ENCODE data around the gene ATP5F1D. TPM values are rescaled to one million over a fixed set of nuclear protein-coding genes. Genes with fewer than 3 reads are reported as not detected.

The ATP5F1D gene
- polyA plus RNA-seq, 4 donors, result 126 to 823 (median 492) TPM

DNA sequence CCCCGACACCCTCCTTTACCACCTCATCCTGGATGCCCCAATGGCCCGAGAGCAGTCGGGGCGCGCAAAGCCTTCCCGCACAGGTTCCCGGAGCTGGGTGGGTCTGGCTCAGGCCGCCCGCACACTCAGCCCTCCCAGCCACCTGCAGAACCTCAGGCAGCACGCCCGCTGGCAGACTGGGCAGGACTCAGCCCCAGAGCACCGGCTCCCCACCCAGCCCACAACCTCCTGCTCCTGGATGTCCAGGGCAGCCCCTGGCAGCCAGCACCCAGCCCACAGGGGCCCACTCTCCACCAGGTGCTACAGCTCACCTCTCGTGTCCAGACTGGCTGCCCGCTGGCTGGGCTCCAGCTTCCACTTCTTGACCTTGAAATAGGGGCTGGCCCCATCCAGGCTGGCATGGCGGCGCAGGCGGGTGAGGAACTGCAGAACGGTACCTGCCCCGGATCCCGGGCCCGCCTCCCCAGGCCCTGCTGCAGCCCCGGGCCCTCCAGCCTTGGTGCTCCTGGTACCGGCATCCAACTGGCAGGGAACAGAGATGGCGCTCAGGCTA lies 8.4 kb upstream of the ATP5F1D start:
- peaks cover 0 to 32% (median 2%) of the 10 kb centered on the region in 3 donors for H3K4me1 ChIP-seq (ENCODE audit: control insufficient read depth in 3 of 3, insufficient read depth in 2 of 3, low read depth in 1 of 3, low read length in 2 of 3)
- no peaks in the 10 kb centered on the region for H3K9me3 ChIP-seq (ENCODE audit: control insufficient read depth in 2 of 2, insufficient read depth in 1 of 2, low read depth in 1 of 2, low read length in 1 of 2)
- WGBS, 3 donors, result 33 to 75% (median 35%) methylated on average over 20 to 24 of the region's 24 CpGs
- no peak for DNase-seq
- peaks cover 0 to 20% (median 0%) of the 10 kb centered on the region in 3 donors for H3K36me3 ChIP-seq (ENCODE audit: control insufficient read depth in 3 of 3, insufficient read depth in 2 of 3, low read depth in 1 of 3, low read length in 3 of 3)
- H3K27me3 ChIP-seq (ENCODE audit: control insufficient read depth in 3 of 3, insufficient read depth in 3 of 3, low read length in 3 of 3), result peaks cover 5 to 20% (median 6%) of the 10 kb centered on the region in 3 donors
- no peak overlapping the region for H3K4me3 ChIP-seq (ENCODE audit: low read depth in 1 of 3, low read length in 3 of 3)
- FAIRE-seq, result no peak
- no peak overlapping the region for H3K27ac ChIP-seq (ENCODE audit: low read depth in 1 of 3, low read length in 2 of 3)

GRCh38 chr19:1234051-1234954 lies 7.2 kb upstream of the ATP5F1D start:
- DNase-seq, result no peak
- peaks cover 5 to 23% (median 6%) of the 10 kb centered on the region in 3 donors for H3K27me3 ChIP-seq (ENCODE audit: control insufficient read depth in 3 of 3, insufficient read depth in 3 of 3, low read length in 3 of 3)
- no peaks in the 10 kb centered on the region for H3K9me3 ChIP-seq (ENCODE audit: control insufficient read depth in 2 of 2, insufficient read depth in 1 of 2, low read depth in 1 of 2, low read length in 1 of 2)
- H3K4me3 ChIP-seq (ENCODE audit: low read depth in 1 of 3, low read length in 3 of 3), result no peak overlapping the region
- FAIRE-seq, result no peak
- H3K36me3 ChIP-seq (ENCODE audit: control insufficient read depth in 3 of 3, insufficient read depth in 2 of 3, low read depth in 1 of 3, low read length in 3 of 3), result peaks cover 0 to 19% (median 0%) of the 10 kb centered on the region in 3 donors
- peaks cover 0 to 33% (median 3%) of the 10 kb centered on the region in 3 donors for H3K4me1 ChIP-seq (ENCODE audit: control insufficient read depth in 3 of 3, insufficient read depth in 2 of 3, low read depth in 1 of 3, low read length in 2 of 3)
- 27 to 81% (median 44%) methylated on average over 36 to 45 of the region's 45 CpGs for WGBS, 3 donors
- no peak overlapping the region for H3K27ac ChIP-seq (ENCODE audit: low read depth in 1 of 3, low read length in 2 of 3)

DNA sequence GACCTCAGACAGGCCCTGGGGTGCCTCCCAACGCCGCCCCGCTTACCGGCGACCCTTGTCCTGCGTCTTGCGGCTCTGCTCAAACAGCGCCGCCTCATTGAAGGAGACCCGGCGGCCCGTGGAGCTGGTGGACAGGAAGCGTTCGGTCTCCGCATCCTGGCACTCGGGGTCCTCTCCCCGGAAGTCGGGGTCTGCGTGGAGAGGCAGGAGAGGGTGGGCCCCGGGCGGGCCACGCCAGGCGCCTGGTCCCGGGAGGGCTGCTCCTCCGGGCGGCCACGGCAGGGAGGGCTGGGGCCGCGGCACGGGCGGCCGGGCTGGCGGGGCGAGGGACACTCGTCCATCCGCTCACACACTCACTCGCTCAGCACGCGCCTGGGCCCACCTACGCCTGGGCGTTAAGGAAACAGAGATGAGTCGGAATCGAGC lies 6.6 kb upstream of the ATP5F1D start:
- Histone ChIP-seq H3K27ac (ENCODE audit: low read depth in 1 of 3, low read length in 2 of 3) (no peak overlapping the region), H3K4me1 (ENCODE audit: control insufficient read depth in 3 of 3, insufficient read depth in 2 of 3, low read depth in 1 of 3, low read length in 2 of 3) (peaks cover 0 to 37% (median 3%) of the 10 kb centered on the region in 3 donors), H3K9me3 (ENCODE audit: control insufficient read depth in 2 of 2, insufficient read depth in 1 of 2, low read depth in 1 of 2, low read length in 1 of 2) (no peaks in the 10 kb centered on the region), H3K27me3 (ENCODE audit: control insufficient read depth in 3 of 3, insufficient read depth in 3 of 3, low read length in 3 of 3) (peaks cover 5 to 23% (median 6%) of the 10 kb centered on the region in 3 donors), H3K4me3 (ENCODE audit: low read depth in 1 of 3, low read length in 3 of 3) (no peak overlapping the region), H3K36me3 (ENCODE audit: control insufficient read depth in 3 of 3, insufficient read depth in 2 of 3, low read depth in 1 of 3, low read length in 3 of 3) (peaks cover 0 to 19% (median 0%) of the 10 kb centered on the region in 3 donors)
- 52 to 87% (median 60%) methylated on average over 43 of the region's 43 CpGs for WGBS, 3 donors
- DNase-seq (no peak), FAIRE-seq (no peak)

DNA sequence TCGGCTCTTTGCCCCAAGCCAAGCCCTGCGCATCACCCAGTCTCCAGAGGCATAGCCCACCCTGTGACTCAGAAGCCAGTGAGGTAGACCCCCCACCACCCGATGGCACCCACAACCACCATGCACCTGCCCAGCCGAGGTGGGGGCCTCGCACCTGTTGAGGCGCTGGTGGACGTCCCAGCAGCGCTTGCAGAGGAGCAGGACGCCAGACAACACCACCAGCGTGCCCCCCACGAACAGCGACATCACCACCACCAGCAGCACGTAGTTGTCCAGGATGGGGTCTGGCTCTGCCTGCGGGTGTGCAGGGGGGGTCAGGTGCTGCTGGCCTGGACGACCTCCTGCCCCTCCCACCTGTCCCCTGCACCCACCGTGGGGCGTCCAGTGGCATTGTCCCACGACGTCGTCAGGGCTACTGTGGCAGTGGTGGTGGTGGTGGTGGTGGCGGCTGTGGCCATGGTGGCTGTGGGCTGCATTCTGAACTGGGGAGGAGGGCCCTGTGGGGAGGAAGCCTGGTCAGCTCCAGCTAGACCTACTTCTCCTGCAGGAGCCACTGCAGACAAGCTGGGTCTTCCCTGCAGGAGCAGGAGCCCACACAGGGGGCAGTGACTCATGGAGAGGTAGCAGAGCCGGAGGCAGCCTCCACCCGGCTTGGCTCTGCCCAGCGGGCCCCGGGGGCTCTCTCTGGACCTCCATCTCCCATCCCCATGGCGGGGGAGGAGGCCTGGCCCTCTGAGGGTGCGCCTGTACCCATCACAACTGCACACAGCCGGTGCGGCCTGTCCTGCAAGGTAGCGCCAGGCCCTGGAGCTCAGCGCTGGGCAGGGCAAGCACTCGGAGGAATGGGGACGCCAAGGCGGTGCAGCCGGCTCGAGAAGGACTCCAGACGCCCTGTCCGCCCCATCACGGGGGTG lies 5.7 kb upstream of the ATP5F1D start:
- FAIRE-seq (no peak), DNase-seq (no peak)
- H3K4me3 ChIP-seq (ENCODE audit: low read depth in 1 of 3, low read length in 3 of 3), result no peak overlapping the region
- H3K4me1 ChIP-seq (ENCODE audit: control insufficient read depth in 3 of 3, insufficient read depth in 2 of 3, low read depth in 1 of 3, low read length in 2 of 3), result peaks cover 1 to 37% (median 3%) of the 10 kb centered on the region in 3 donors
- no peak overlapping the region for H3K27ac ChIP-seq (ENCODE audit: low read depth in 1 of 3, low read length in 2 of 3)
- H3K27me3 ChIP-seq (ENCODE audit: control insufficient read depth in 3 of 3, insufficient read depth in 3 of 3, low read length in 3 of 3), result peaks cover 5 to 23% (median 6%) of the 10 kb centered on the region in 3 donors
- H3K36me3 ChIP-seq (ENCODE audit: control insufficient read depth in 3 of 3, insufficient read depth in 2 of 3, low read depth in 1 of 3, low read length in 3 of 3), result peaks cover 0 to 19% (median 0%) of the 10 kb centered on the region in 3 donors
- 53 to 77% (median 57%) methylated on average over 31 to 39 of the region's 39 CpGs for WGBS, 3 donors
- H3K9me3 ChIP-seq (ENCODE audit: control insufficient read depth in 2 of 2, insufficient read depth in 1 of 2, low read depth in 1 of 2, low read length in 1 of 2), result no peaks in the 10 kb centered on the region

- H3K9me3 ChIP-seq (ENCODE audit: control insufficient read depth in 2 of 2, insufficient read depth in 1 of 2, low read depth in 1 of 2, low read length in 1 of 2), result no peaks in the 10 kb centered on the region
- no peak overlapping the region for H3K27ac ChIP-seq (ENCODE audit: low read depth in 1 of 3, low read length in 2 of 3)
- H3K27me3 ChIP-seq (ENCODE audit: control insufficient read depth in 3 of 3, insufficient read depth in 3 of 3, low read length in 3 of 3), result peaks cover 5 to 23% (median 6%) of the 10 kb centered on the region in 3 donors
- FAIRE-seq, result no peak
- WGBS, 3 donors, result 9 to 22% (median 9%) methylated on average over 18 to 42 of the region's 42 CpGs
- no peak for DNase-seq
- H3K4me1 ChIP-seq (ENCODE audit: control insufficient read depth in 3 of 3, insufficient read depth in 2 of 3, low read depth in 1 of 3, low read length in 2 of 3), result peaks cover 3 to 38% (median 3%) of the 10 kb centered on the region in 3 donors
- H3K36me3 ChIP-seq (ENCODE audit: control insufficient read depth in 3 of 3, insufficient read depth in 2 of 3, low read depth in 1 of 3, low read length in 3 of 3), result peaks cover 0 to 19% (median 0%) of the 10 kb centered on the region in 3 donors
- peak overlapping the region in 1 of 3 donors; percentile 60 for H3K4me3 ChIP-seq (ENCODE audit: low read depth in 1 of 3, low read length in 3 of 3)
These were observed 5.0 kb upstream of the ATP5F1D start for GRCh38 chr19:1236576-1236975.

DNA sequence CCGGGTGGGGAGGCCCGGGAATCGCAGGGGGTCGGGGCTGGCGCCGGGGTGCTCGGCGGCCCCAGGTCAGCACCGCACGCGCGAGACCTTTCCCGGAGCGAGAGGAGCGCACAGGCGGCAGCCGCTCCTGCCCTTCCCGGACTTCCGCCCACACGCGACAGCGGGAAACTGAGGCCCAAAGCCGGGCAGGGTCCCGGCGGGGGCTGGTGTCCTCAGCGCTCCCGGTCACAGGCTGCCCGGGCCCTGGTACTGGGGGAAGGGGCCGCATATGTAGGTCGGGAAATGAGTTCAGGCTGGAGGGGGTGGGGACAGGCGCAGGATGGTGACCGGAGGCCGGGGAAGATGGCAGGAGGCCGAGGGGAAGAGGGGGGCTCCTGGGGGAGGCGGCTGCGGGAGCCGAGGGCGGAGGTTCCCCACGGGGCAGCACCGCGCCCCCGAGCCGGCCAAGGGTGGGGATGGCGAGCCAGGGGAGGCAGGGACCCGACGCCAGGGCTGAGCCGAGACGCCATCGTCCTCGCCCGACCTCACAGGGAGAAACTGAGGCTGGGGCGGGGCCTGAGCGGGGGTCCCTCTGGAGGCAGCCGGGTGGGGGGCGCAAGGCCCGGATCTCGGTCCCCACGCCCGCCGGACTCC lies 4.4 kb upstream of the ATP5F1D start:
- H3K27me3 ChIP-seq (ENCODE audit: control insufficient read depth in 3 of 3, insufficient read depth in 3 of 3, low read length in 3 of 3), result peaks cover 5 to 23% (median 6%) of the 10 kb centered on the region in 3 donors

DNA sequence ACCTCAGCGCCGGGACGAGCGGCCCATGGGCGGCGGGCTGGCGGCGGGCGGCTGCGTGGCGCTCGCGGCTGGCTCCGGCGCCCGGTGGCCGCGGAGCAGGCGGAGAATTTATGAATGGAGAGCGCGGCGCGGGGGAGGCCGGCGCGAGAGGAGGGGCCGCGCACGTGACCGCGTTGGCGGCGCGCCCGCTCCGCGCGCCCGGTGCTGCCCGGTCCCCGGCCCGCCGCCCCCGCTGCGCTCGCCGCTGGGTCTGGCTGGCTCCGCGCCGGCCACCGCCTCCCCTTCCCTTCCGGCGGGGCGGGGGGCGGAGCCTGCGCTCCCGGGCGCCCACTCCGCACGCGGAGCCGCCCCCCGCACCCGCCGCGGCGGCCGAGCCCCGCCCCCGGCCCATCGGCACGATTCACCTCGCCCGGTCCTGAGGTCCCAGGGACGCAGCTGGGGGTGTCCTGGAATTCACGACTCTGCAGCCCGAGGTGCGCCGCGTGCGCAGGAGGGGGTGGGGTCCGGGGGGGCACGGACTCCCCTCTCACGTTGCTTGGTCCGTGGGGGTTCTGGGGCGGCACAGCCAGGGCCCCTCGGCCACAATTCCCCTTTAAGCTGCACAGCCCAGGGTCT lies 3.7 kb upstream of the ATP5F1D start, which contains the start of gene CBARP:
TSS of gene CBARP (minus strand) at position 252 of the 615 bp plus-strand sequence. CDS start 1,905 bp downstream, outside the sequence.
- H3K36me3 ChIP-seq (ENCODE audit: control insufficient read depth in 3 of 3, insufficient read depth in 2 of 3, low read depth in 1 of 3, low read length in 3 of 3), result peaks cover 0 to 20% (median 0%) of the 10 kb centered on the region in 3 donors
- H3K27me3 ChIP-seq (ENCODE audit: control insufficient read depth in 3 of 3, insufficient read depth in 3 of 3, low read length in 3 of 3), result peaks cover 5 to 23% (median 6%) of the 10 kb centered on the region in 3 donors
- peak within 1 kb of the TSS in 1 of 3 donors; percentile 34 for H3K27ac ChIP-seq (ENCODE audit: low read depth in 1 of 3, low read length in 2 of 3)
- FAIRE-seq (no peak), DNase-seq (peak in 1 of 2 donors; percentile 60)
- no peaks in the 10 kb centered on the region for H3K9me3 ChIP-seq (ENCODE audit: control insufficient read depth in 2 of 2, insufficient read depth in 1 of 2, low read depth in 1 of 2, low read length in 1 of 2)
- H3K4me1 ChIP-seq (ENCODE audit: control insufficient read depth in 3 of 3, insufficient read depth in 2 of 3, low read depth in 1 of 3, low read length in 2 of 3), result peaks cover 3 to 33% (median 3%) of the 10 kb centered on the region in 3 donors
- WGBS, 3 donors, result 1% methylated on average over 12 to 87 of the region's 87 CpGs
- peak within 1 kb of the TSS; percentile 37 to 60 (median 49) for H3K4me3 ChIP-seq (ENCODE audit: low read depth in 1 of 3, low read length in 3 of 3)

More for the DNA sequence above, 4.4 kb upstream of the ATP5F1D start:
- FAIRE-seq (no peak), DNase-seq (peak in 1 of 2 donors; percentile 61)
- Histone ChIP-seq H3K4me1 (ENCODE audit: control insufficient read depth in 3 of 3, insufficient read depth in 2 of 3, low read depth in 1 of 3, low read length in 2 of 3) (peaks cover 3 to 33% (median 3%) of the 10 kb centered on the region in 3 donors), H3K36me3 (ENCODE audit: control insufficient read depth in 3 of 3, insufficient read depth in 2 of 3, low read depth in 1 of 3, low read length in 3 of 3) (peaks cover 0 to 20% (median 0%) of the 10 kb centered on the region in 3 donors), H3K9me3 (ENCODE audit: control insufficient read depth in 2 of 2, insufficient read depth in 1 of 2, low read depth in 1 of 2, low read length in 1 of 2) (no peaks in the 10 kb centered on the region), H3K4me3 (ENCODE audit: low read depth in 1 of 3, low read length in 3 of 3) (peak overlapping the region in 2 of 3 donors; percentile 49 to 60), H3K27ac (ENCODE audit: low read depth in 1 of 3, low read length in 2 of 3) (no peak overlapping the region)
- 0 to 1% (median 1%) methylated on average over 28 to 60 of the region's 60 CpGs for WGBS, 3 donors
